ENCODE results near the gene DLK1. TPM values are rescaled to one million over a fixed set of nuclear protein-coding genes. Genes with fewer than 3 reads are reported as not detected.

Gene DLK1
- total RNA-seq, result 1.4 TPM

DNA sequence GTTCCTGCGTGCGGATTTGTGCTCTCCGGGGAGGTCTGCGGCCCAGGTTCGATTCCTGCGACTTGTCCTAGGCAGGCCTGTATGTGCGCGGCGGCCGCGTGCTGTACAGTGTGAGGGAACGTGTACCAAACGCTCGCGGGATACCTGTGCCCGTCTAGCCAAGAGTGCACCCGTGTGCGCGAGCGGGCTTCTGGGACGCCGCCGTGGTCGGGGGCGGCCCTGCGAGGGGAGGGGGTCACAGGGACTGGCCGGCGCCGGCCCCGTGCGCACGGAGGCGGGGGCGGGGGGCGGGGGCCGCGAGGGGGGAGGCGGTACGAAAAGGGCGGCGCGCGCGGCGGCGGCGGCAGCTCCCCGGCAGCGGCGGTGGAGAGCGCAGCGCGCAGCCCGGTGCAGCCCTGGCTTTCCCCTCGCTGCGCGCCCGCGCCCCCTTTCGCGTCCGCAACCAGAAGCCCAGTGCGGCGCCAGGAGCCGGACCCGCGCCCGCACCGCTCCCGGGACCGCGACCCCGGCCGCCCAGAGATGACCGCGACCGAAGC lies at the start of gene DLK1:
Gene DLK1 (plus strand): TSS at position 343 of the 536 bp plus-strand sequence. CDS start 177 bp downstream, at position 520.

Other genes starting within 250 kb of the DLK1 start
- 10.1 TPM for gene BEGAIN, start 139.5 kb upstream of the DLK1 start, total RNA-seq
- gene MEG3, start 99.2 kb downstream of the DLK1 start, total RNA-seq, result 487 TPM
- 0.92 TPM for gene RTL1, start 176.8 kb downstream of the DLK1 start, total RNA-seq

Data from diencephalon (tissue), 1 donor.